HepG2 (cell line): ENCODE data around the gene CCDC88B. TPM values are rescaled to one million over a fixed set of nuclear protein-coding genes. Genes with fewer than 3 reads are reported as not detected.
A peak's percentile ranks its signal among the peaks of the same experiment; 100 is the strongest.

Experiments
- E2F2 ChIP-seq: sonication (generic); formaldehyde crosslinking; IDR thresholded peaks from 2 replicates; pipeline ENCODE4 v1.4.0; 2020; ENCODE audit warnings: missing genetic modification reagents, borderline replicate concordance
- JUN ChIP-seq: sonication (generic); formaldehyde crosslinking; IDR thresholded peaks from 2 replicates; pipeline ENCODE4 v1.4.0; 2020; ENCODE audit warnings: mild to moderate bottlenecking, missing genetic modification reagents
- KAT8 ChIP-seq: IDR thresholded peaks from 2 replicates; pipeline ENCODE4 v1.6.1; 2016; ENCODE audit warnings: missing genetic modification reagents, missing compliant biosample characterization
- MIER3 ChIP-seq: IDR thresholded peaks from 2 replicates; pipeline ENCODE4 v1.6.1; 2016; ENCODE audit warnings: missing compliant biosample characterization, borderline replicate concordance
- UBTF ChIP-seq: sonication (generic); formaldehyde crosslinking; IDR thresholded peaks from 2 replicates; pipeline ENCODE4 v1.4.0; 2020; ENCODE audit warnings: mild to moderate bottlenecking, missing genetic modification reagents
- ZBTB3 ChIP-seq: sonication (generic); formaldehyde crosslinking; IDR thresholded peaks from 2 replicates; pipeline ENCODE4 v1.4.0; 2020; ENCODE audit warnings: low read depth, mild to moderate bottlenecking, moderate library complexity, missing genetic modification reagents, borderline replicate concordance
- ZNF224 ChIP-seq: sonication (generic); formaldehyde crosslinking; IDR thresholded peaks from 2 replicates; pipeline ENCODE4 v1.5.0; 2020; ENCODE audit warnings: mild to moderate bottlenecking, missing genetic modification reagents
- ZNF318 ChIP-seq: sonication (generic); formaldehyde crosslinking; IDR thresholded peaks from 2 replicates; pipeline ENCODE4 v1.4.0; 2020; ENCODE audit warnings: mild to moderate bottlenecking, missing genetic modification reagents
- ZNF337 ChIP-seq: sonication (generic); formaldehyde crosslinking; IDR thresholded peaks from 2 replicates; pipeline ENCODE4 v1.5.1; 2020; ENCODE audit warnings: missing genetic modification reagents, low read depth, mild to moderate bottlenecking, borderline replicate concordance
- ZNF546 ChIP-seq: sonication (generic); formaldehyde crosslinking; conservative IDR thresholded peaks from 2 replicates; pipeline ENCODE4 v1.8.1; 2023; ENCODE audit warnings: mild to moderate bottlenecking, missing genetic modification reagents
- ZNF616 ChIP-seq: sonication (generic); formaldehyde crosslinking; IDR thresholded peaks from 2 replicates; pipeline ENCODE4 v1.5.0; 2020; ENCODE audit warnings: low read depth, mild to moderate bottlenecking, missing genetic modification reagents
- polyA plus RNA-seq, 8 experiments: library from polyadenylated mRNA; depleted of rRNA in 3 of 8; stranded (reverse) in 7 of 8; unstranded in 1 of 8; fragments of >200 nt; fragmentation: Illumina TruSeq in 4 of 8; extraction: Trizol in 4 of 8; gene quantifications; 2 replicates each; pipeline versions ENCODE4 v1.2.1 to v1.2.3, GENCODE V29; 2011 to 2016; ENCODE audit warnings: low read depth in 4 of 8, missing spikeins in 1 of 8, mixed read lengths in 1 of 8; ENCODE audit not compliant: insufficient read depth in 1 of 8
- total RNA-seq, 5 experiments: library from RNA; depleted of rRNA; stranded (reverse); fragments of >200 nt; fragmentation: Illumina TruSeq; extraction: Trizol; gene quantifications; 2 replicates each; pipeline ENCODE4 v1.2.3, GENCODE V29; 2016; ENCODE audit warnings: low read depth in 1 of 5
- TF ChIP-seq, protein P1 (sequence below): sonication (generic); formaldehyde crosslinking; IDR thresholded peaks from 2 replicates; pipeline ENCODE4 v1.5.0; 2020; ENCODE audit warnings: mild to moderate bottlenecking, missing genetic modification reagents

Gene CCDC88B
- total and polyA plus RNA-seq, 2 of the 13 experiments (the other 11 are each of a cell fraction or from before 2014, with no cell fraction given) = 3.6 to 4.8 TPM

GRCh38 chr11:64317325-64317960 is 22.6 kb upstream of the CCDC88B start, which contains the start of gene TRMT112 (continued):
- TF ChIP-seq MIER3 (CRISPR knock-in tag) = no peak
- no peak for TF ChIP-seq UBTF (CRISPR knock-in tag)
- no peak for TF ChIP-seq ZNF546 (CRISPR knock-in tag)
- no peak for TF ChIP-seq JUN
- TF ChIP-seq ZNF337 (CRISPR knock-in tag) = no peak
- TF ChIP-seq ZNF224 (CRISPR knock-in tag) = no peak; the same call in 1 of the 2 replicates
- no peak for TF ChIP-seq ZBTB3
- peak; percentile 94 for TF ChIP-seq KAT8 (CRISPR knock-in tag)
- TF ChIP-seq E2F2 (CRISPR knock-in tag) = no peak; the same call in 1 of the 2 replicates
- TF ChIP-seq, protein P1, sequence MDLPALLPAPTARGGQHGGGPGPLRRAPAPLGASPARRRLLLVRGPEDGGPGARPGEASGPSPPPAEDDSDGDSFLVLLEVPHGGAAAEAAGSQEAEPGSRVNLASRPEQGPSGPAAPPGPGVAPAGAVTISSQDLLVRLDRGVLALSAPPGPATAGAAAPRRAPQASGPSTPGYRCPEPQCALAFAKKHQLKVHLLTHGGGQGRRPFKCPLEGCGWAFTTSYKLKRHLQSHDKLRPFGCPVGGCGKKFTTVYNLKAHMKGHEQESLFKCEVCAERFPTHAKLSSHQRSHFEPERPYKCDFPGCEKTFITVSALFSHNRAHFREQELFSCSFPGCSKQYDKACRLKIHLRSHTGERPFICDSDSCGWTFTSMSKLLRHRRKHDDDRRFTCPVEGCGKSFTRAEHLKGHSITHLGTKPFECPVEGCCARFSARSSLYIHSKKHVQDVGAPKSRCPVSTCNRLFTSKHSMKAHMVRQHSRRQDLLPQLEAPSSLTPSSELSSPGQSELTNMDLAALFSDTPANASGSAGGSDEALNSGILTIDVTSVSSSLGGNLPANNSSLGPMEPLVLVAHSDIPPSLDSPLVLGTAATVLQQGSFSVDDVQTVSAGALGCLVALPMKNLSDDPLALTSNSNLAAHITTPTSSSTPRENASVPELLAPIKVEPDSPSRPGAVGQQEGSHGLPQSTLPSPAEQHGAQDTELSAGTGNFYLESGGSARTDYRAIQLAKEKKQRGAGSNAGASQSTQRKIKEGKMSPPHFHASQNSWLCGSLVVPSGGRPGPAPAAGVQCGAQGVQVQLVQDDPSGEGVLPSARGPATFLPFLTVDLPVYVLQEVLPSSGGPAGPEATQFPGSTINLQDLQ = no peak
- TF ChIP-seq ZNF616 (CRISPR knock-in tag) = no peak
- no peak for TF ChIP-seq ZNF318
